ENCODE measurements around the gene RCOR3.
"Not testable (repeated sequence)": the region's sequence is repeated elsewhere in the genome, so short reads cannot be mapped to it uniquely, and the experiment has no call there.

Gene RCOR3

DNA sequence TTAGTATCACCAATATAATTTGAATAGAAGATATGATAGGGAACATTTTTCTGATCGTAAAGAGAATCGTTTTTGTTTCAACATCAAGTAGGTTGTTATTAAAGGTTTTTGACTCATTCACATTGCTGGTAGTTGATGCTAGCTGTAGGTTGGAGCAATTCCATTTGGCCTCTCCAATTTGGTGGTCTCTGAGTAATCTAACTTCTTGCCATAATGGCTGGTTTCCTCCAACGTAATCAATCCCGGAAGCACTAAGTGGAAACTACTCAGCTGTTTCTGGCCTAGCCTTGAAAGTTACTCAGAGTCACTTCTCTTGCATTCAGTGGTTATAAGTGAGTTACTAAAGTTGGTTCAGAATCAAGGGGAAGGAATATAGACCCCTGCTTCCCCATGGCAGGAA lies 26.0 kb downstream of the RCOR3 start:
- H3K4me1 Mint-ChIP-seq (ENCODE audit: low read depth): peaks cover 9% of the 10 kb centered on the region
- no peaks in the 10 kb centered on the region for H3K27me3 Mint-ChIP-seq
- H3K4me3 Mint-ChIP-seq: no peak overlapping the region
- peaks cover 47% of the 10 kb centered on the region for H3K36me3 Mint-ChIP-seq (ENCODE audit: low read depth)
- H3K27ac Mint-ChIP-seq: no peak overlapping the region
- no peaks in the 10 kb centered on the region for H3K9me3 Mint-ChIP-seq

DNA sequence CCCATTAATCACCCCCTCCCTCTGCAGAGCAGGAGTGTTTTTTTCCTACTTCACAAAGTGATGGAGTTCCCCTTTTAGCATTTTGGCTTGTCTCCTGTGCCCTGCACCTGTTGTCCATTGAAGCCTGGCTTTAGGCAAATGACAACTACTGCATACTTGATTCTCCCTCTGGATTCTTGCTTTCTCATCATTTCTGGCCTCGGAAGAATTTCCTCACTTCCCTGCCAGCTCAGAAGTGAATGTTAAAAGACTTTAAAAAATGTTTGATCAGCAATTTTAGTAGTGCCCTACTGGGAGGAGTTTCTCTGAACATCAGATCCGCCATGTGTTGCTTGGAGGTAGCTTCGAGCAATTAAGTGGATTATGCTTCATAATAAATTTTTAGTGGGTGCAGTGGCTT lies 28.1 kb downstream of the RCOR3 start:
- H3K27ac Mint-ChIP-seq: no peak overlapping the region
- no peaks in the 10 kb centered on the region for H3K9me3 Mint-ChIP-seq
- H3K4me1 Mint-ChIP-seq (ENCODE audit: low read depth): peaks cover 9% of the 10 kb centered on the region
- no peak overlapping the region for H3K4me3 Mint-ChIP-seq
- no peaks in the 10 kb centered on the region for H3K27me3 Mint-ChIP-seq
- H3K36me3 Mint-ChIP-seq (ENCODE audit: low read depth): peaks cover 64% of the 10 kb centered on the region

DNA sequence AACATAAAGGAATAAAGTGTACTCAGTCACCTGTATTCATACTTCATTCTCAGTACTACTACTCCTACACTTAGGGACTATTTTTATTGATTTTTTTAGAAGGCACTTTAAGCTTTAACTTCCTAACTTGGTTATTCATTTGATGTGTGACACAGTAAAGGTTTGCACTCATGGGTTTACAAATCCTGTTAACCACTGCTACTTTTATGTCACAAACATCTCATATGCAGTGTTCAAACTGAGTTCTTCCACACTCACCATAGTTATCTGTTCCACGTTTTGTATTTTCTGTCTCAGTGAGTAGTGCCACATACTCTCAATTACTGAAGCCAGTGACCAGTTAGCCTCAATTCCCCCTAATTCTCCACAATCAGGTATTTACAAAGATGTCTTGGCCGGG lies 33.2 kb downstream of the RCOR3 start:
- H3K27me3 Mint-ChIP-seq: no peaks in the 10 kb centered on the region
- no peak overlapping the region for H3K4me3 Mint-ChIP-seq
- peaks cover 19% of the 10 kb centered on the region for H3K4me1 Mint-ChIP-seq (ENCODE audit: low read depth)
- H3K9me3 Mint-ChIP-seq: no peaks in the 10 kb centered on the region
- H3K36me3 Mint-ChIP-seq (ENCODE audit: low read depth): peaks cover 68% of the 10 kb centered on the region
- no peak overlapping the region for H3K27ac Mint-ChIP-seq

DNA sequence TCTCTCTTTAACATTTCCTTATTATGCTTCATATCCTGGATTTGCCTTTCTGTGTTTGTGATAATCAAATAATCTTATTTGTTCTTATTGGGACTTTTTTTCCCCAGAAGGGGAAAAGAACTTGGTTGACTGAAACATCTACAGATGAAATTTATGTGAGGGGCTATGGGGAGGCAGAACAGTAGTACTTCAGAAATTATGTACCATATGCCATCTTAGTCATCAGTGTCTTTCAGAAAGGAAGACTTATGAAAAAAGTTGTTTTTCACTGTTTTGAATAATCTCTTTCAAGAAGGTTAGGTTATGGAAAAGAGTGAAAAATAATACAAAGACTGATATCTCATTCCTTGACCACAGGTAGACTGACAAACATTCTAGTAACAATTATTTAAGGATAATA lies 37.2 kb downstream of the RCOR3 start:
- Mint-ChIP-seq H3K4me3 (no peak overlapping the region), H3K36me3 (ENCODE audit: low read depth) (peaks cover 70% of the 10 kb centered on the region), H3K9me3 (no peaks in the 10 kb centered on the region), H3K27me3 (no peaks in the 10 kb centered on the region), H3K27ac (no peak overlapping the region), H3K4me1 (ENCODE audit: low read depth) (peaks cover 32% of the 10 kb centered on the region)

DNA sequence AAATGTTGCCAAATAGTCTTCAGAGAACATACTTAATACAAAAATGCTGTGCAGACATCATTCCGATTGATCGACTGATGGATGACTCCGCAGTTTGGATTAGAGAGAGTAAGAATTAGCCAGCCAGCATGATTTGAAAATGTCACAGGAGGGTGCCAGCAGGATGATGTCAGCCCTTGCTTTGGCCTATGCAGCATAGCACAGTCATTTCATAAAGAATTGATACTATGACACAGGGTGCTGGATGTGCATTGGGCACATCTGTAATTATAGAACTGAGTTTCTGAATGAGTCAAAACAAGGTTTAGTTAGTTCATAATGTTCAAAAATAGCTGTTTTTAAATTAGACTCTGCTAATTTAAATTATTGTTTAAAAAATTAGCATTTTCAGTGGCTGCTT lies 45.9 kb downstream of the RCOR3 start:
- Mint-ChIP-seq H3K27me3 (no peaks in the 10 kb centered on the region), H3K36me3 (ENCODE audit: low read depth) (peaks cover 56% of the 10 kb centered on the region), H3K4me3 (peak overlapping the region; percentile 26), H3K9me3 (no peaks in the 10 kb centered on the region), H3K4me1 (ENCODE audit: low read depth) (peaks cover 54% of the 10 kb centered on the region), H3K27ac (peak overlapping the region; percentile 89)

DNA sequence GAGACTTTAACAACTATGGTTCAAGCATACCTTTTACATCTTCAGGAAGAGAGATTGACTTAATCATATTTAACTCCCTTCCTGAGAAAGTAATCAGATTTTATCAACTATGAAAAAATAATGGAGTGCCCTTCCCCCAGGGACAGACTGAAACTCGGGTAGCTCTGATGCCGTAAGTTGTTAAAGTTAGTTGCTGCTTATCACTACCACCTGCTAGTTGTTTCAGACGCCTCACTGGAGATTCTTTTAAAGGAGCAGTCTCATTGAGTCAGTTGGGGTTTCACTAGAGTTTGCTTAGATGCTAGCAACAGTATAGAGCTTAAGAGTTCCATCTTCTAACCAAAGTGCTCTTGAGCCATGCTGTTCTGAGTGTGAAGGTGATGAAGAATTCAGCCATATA lies 50.5 kb downstream of the RCOR3 start:
- no peak overlapping the region for H3K27ac Mint-ChIP-seq
- H3K4me1 Mint-ChIP-seq (ENCODE audit: low read depth): peaks cover 30% of the 10 kb centered on the region
- peaks cover 41% of the 10 kb centered on the region for H3K36me3 Mint-ChIP-seq (ENCODE audit: low read depth)
- no peak overlapping the region for H3K4me3 Mint-ChIP-seq
- H3K9me3 Mint-ChIP-seq: no peaks in the 10 kb centered on the region
- H3K27me3 Mint-ChIP-seq: no peaks in the 10 kb centered on the region

DNA sequence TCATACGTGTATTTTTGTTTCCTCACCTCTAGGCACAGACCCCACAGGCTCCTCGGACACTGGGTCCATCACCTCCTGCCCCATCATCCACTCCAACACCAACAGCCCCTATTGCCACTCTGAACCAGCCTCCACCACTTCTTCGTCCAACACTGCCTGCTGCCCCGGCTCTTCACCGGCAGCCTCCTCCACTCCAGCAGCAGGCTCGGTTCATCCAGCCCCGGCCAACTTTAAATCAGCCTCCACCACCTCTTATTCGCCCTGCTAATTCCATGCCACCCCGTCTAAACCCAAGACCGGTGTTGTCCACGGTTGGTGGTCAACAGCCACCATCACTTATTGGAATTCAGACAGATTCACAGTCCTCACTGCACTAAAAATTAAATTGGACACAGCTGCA lies 54.2 kb downstream of the RCOR3 start:
- H3K4me3 Mint-ChIP-seq: no peak overlapping the region
- H3K27ac Mint-ChIP-seq: peak overlapping the region; percentile 34
- peaks cover 25% of the 10 kb centered on the region for H3K36me3 Mint-ChIP-seq (ENCODE audit: low read depth)

DNA sequence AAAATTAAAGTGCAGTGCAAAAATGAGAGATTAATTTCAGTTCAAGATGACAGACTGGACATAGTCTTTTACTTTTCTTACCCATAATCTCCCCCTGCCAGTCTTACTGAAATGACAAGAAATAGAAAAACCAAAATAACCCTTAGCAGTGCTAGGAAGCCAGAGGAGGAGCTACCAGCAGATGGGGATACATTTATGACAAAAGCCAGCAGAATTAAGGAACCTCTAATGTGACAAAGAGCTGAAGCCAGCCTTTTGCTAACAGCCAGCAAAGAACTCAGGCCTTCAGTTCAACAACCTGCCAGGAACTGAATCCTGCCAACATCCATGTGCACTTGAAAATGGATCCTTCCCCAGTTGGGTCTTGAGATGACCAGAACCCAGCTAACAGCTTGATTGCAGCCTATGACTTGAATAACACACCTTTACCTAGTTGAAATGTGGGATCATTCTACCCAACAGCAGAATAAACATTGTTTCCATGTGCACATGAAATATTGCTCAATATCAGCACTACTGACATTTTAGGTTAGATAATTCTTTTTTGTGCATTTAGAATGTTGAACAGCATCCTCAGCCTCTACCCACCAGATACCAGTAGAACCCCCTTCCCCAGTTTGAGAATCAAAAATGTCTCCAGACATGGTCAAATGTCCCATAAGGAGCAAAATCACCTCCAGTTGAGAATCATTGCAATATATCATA lies 59.6 kb downstream of the RCOR3 start:
- H3K36me3 Mint-ChIP-seq (ENCODE audit: low read depth): peaks cover 5% of the 10 kb centered on the region
- H3K27ac Mint-ChIP-seq: no peak overlapping the region
- H3K4me3 Mint-ChIP-seq: no peak overlapping the region
- H3K27me3 Mint-ChIP-seq: no peaks in the 10 kb centered on the region
- no peaks in the 10 kb centered on the region for H3K9me3 Mint-ChIP-seq
- H3K4me1 Mint-ChIP-seq (ENCODE audit: low read depth): peaks cover 45% of the 10 kb centered on the region

More for the DNA sequence above, 54.2 kb downstream of the RCOR3 start:
- Mint-ChIP-seq H3K9me3 (no peaks in the 10 kb centered on the region), H3K4me1 (ENCODE audit: low read depth) (peaks cover 3% of the 10 kb centered on the region), H3K27me3 (no peaks in the 10 kb centered on the region)

DNA sequence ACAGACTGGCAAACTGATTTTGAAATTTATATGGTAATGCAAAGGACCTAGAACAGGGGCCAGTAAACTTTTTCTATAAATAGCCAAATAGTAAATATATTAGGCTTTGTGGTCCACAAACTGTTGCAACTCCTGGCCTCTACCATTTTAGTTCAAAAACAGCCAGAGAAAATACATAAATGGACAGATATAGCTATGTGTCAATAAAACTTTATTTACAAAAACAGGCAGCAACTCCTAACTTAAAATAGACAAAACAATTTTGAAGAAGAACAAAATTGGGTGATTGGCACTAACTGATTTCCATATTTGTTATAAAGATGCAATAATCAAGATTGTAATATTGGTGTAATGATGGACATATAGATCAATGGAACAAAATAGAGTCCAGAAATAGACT lies 60.7 kb downstream of the RCOR3 start:
- Mint-ChIP-seq H3K4me3 (no peak overlapping the region), H3K27me3 (no peaks in the 10 kb centered on the region), H3K4me1 (ENCODE audit: low read depth) (peaks cover 52% of the 10 kb centered on the region), H3K27ac (peak overlapping the region; percentile 67), H3K36me3 (ENCODE audit: low read depth) (no peaks in the 10 kb centered on the region), H3K9me3 (no peaks in the 10 kb centered on the region)

DNA sequence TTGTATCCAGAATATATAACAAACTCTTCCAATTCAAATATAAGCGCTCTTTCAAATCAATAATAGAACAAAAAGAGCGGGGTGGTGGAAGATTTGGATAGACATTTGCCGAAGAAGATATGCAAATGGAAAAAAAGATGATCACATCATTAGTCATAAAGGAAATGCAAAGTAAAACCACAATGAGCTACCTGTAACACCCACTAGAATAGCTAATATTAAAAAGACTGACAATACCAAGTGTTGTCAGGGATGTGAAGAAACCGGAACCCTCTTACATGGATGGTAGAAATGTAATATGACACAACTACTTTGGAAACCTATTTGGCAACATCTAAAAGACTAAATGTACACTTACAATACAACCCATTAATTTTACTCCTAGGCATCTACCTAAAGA lies 61.8 kb downstream of the RCOR3 start:
- no peaks in the 10 kb centered on the region for H3K27me3 Mint-ChIP-seq
- peaks cover 62% of the 10 kb centered on the region for H3K4me1 Mint-ChIP-seq (ENCODE audit: low read depth)
- peak overlapping the region; percentile 72 for H3K27ac Mint-ChIP-seq
- no peak overlapping the region for H3K4me3 Mint-ChIP-seq
- H3K9me3 Mint-ChIP-seq: no peaks in the 10 kb centered on the region
- H3K36me3 Mint-ChIP-seq (ENCODE audit: low read depth): no peaks in the 10 kb centered on the region

DNA sequence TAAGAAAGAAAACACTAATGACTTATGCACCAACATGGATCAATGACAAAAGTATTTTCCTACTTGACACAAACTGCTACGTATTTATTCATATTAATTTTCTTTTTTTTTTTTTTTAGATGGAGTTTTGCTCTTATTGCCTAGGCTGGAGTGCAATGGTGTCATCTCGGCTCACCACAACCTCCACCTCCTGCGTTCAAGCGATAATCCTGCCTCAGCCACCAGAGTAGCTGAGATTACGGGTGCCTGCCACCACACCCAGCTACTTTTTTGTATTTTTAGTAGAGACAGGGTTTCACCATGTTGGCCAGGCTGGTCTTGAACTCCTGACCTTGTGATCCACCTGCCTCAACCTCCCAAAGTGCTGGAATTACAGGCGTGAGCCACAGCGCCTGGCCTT lies 62.5 kb downstream of the RCOR3 start:
- H3K27ac Mint-ChIP-seq; H3K36me3 Mint-ChIP-seq (ENCODE audit: low read depth); H3K9me3 Mint-ChIP-seq; H3K27me3 Mint-ChIP-seq; H3K4me3 Mint-ChIP-seq: not testable (repeated sequence)
- peaks cover 67% of the 10 kb centered on the region for H3K4me1 Mint-ChIP-seq (ENCODE audit: low read depth)

DNA sequence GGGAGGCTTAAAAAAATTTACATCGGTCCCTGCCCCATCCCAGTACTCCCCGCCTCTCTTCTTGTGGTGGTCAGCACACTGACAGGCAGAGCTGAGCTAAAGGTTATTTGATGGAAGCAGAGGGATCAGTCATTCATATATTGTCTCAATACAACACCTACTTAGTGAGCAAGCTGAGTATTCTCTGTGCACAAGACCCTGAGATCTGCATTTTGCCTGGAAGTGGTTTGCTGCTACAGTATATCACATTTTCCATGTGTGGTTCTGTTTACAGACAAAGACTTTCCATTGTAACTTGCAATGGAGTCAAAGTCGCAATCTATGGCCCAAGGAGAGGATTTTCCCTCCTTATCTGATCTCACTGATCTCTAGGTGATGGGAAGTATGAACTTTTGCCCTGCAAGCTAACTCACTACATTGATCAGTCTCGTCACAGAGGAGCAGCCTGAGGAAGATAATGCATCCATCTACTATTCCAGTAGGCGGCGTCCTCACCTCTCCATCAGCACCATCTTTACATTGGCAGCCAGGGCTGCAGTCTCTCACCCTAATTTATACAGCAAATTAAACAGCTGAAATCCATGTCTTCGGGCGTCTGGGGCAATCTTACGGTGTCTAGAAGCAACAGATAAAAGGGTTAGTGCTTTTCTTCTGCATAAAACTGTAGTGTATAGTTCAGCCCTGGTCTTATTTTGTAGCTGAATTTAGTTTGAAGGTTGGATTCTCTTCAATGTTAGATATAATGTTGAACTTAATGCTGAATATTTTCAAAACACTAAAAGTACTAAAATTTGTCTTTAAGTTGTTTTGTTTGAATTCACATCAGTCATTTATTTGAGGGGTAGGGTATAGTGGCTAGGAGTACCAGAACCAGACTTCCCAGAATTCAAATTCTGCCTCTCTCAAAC lies 64.2 kb downstream of the RCOR3 start:
- H3K4me1 Mint-ChIP-seq (ENCODE audit: low read depth): peaks cover 76% of the 10 kb centered on the region
- H3K4me3 Mint-ChIP-seq: no peak overlapping the region

DNA sequence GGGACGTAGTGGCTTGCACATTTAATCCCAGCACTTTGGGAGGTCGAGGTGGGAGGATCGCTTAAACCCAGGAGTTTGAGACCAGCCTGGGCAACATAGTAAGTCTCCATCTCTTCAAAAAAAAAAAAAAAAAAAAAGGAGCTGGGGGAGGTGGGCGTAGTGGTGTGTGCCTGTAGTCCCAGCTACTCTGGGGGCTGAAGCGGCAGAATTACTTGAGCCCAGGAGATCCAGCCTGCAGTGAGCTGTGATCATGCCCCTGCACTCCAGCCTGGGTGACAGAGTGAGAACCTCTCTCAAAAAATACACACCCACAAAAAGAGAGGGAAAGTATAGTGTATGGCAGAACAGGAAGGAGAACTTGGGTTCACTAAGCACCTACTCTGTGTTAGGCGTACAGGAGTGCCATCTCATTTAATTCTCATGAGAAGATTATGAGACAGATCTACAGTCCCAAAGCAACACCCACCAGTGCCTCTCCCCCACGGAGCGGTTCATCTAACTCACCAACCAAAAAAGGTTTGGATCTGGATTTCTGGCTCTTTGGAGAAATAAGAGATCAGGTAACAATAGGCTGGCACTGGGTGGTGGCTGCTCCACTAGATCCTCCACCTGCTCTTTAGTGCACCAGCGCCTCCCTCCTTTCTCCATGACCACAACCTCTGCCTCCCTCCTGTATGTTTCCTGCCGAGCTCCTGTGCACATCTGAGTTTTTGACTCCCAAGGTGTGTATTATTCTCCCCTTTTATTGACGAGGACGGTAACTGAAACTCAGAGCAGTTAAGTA lies 66.0 kb downstream of the RCOR3 start:
- peak overlapping the region; percentile 73 for H3K27ac Mint-ChIP-seq
- peaks cover 11% of the 10 kb centered on the region for H3K36me3 Mint-ChIP-seq (ENCODE audit: low read depth)
- peak overlapping the region; percentile 90 for H3K4me3 Mint-ChIP-seq
- H3K9me3 Mint-ChIP-seq: no peaks in the 10 kb centered on the region
- no peaks in the 10 kb centered on the region for H3K27me3 Mint-ChIP-seq
- peaks cover 82% of the 10 kb centered on the region for H3K4me1 Mint-ChIP-seq (ENCODE audit: low read depth)

More for the DNA sequence above, 64.2 kb downstream of the RCOR3 start:
- no peaks in the 10 kb centered on the region for H3K9me3 Mint-ChIP-seq
- H3K27me3 Mint-ChIP-seq: no peaks in the 10 kb centered on the region
- peak overlapping the region; percentile 46 for H3K27ac Mint-ChIP-seq
- peaks cover 5% of the 10 kb centered on the region for H3K36me3 Mint-ChIP-seq (ENCODE audit: low read depth)

DNA sequence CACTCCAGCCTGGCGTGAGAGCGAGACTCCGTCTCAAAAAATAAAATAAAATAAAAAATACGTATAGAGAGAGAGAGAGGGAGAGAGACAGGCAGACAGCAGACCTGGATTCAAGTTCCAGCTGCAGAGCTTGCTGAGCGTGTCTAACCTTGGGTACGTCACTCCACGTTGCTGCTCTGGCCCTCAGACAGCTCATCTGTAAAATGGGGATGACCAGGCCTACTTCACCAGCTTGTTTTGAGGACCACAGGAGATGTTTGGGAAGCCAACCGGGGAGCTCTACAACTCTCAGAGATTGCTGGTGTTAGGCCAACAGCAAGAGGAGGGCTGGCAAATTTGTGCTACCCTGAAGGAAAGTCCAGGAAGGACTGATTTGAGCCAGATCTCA lies 67.0 kb downstream of the RCOR3 start:
- Mint-ChIP-seq H3K4me1 (ENCODE audit: low read depth) (peaks cover 84% of the 10 kb centered on the region), H3K27ac (peak overlapping the region; percentile 96), H3K36me3 (ENCODE audit: low read depth) (peaks cover 21% of the 10 kb centered on the region), H3K4me3 (peak overlapping the region; percentile 90), H3K27me3 (no peaks in the 10 kb centered on the region), H3K9me3 (no peaks in the 10 kb centered on the region)

Measured in stimulated activated naive CD8-positive, alpha-beta T cell treated with anti-CD3 and anti-CD28 coated beads, Interleukin-15, Interleukin-2, amounts not matched to agents 100 ng/mL and 50 ng/mL, for 24 hours (primary cell).